A673 (cell line): ENCODE data around the gene UMODL1. TPM values are rescaled to one million over a fixed set of nuclear protein-coding genes. Genes with fewer than 3 reads are reported as not detected.

Source experiments
- BruUV-seq: library from RNA; stranded (reverse); fragments of 400-500 nt; replicated peaks from 2 replicates; lab custom pipeline; 2021; lab: Mats Ljungman, UMichigan
- CTCF ChIA-PET: fragments of 300-600 bp; sonication (Branson Sonifier 250); formaldehyde crosslinking; loops from one replicate; lab custom pipeline; 2022; ENCODE audit warnings: antibody characterized with exemption; lab: Charles Lee
- POLR2A ChIA-PET: fragments of 300-600 bp; sonication (Branson Sonifier 250); formaldehyde crosslinking; loops from one replicate; lab custom pipeline; 2022; ENCODE audit warnings: antibody characterized with exemption; ENCODE audit not compliant: low non-redundant PET; lab: Charles Lee
- DNase-seq: peaks from one replicate; pipeline ENCODE4 v3.0.0-alpha.2; 2015; ENCODE audit warnings: low spot score
- H3K27ac ChIP-seq: fragments of 200-600 bp; sonication (generic); 2 replicates; pipeline ENCODE4 v1.5.1; 2016; ENCODE audit warnings: mixed run types, low read depth, mild to moderate bottlenecking, mixed read lengths, antibody characterized with exemption, low read length; ENCODE audit not compliant: poor library complexity, severe bottlenecking
- H3K27me3 ChIP-seq: fragments of 200-600 bp; sonication (generic); replicated peaks from 2 replicates; pipeline ENCODE4 v1.6.1; 2017; ENCODE audit warnings: mixed run types, low read depth, mild to moderate bottlenecking, mixed read lengths, antibody characterized with exemption, low read length; ENCODE audit not compliant: insufficient read depth, poor library complexity
- H3K36me3 ChIP-seq: fragments of 200-600 bp; sonication (generic); 2 replicates; pipeline ENCODE4 v1.6.1; 2016; ENCODE audit warnings: mixed run types, mild to moderate bottlenecking, mixed read lengths, antibody characterized with exemption, low read length; ENCODE audit not compliant: insufficient read depth, poor library complexity, severe bottlenecking
- H3K4me1 ChIP-seq: fragments of 200-600 bp; sonication (generic); 2 replicates; pipeline ENCODE4 v1.6.1; 2017; ENCODE audit warnings: mixed run types, mild to moderate bottlenecking, mixed read lengths, antibody characterized with exemption, low read length; ENCODE audit not compliant: insufficient read depth, poor library complexity, severe bottlenecking
- H3K4me3 ChIP-seq: fragments of 200-600 bp; sonication (generic); 2 replicates; pipeline ENCODE4 v1.5.1; 2016; ENCODE audit warnings: low read depth, mixed run types, mild to moderate bottlenecking, mixed read lengths, low read length; ENCODE audit not compliant: poor library complexity, severe bottlenecking
- H3K9me3 ChIP-seq: fragments of 200-600 bp; sonication (generic); 2 replicates; pipeline ENCODE4 v1.6.1; 2016; ENCODE audit warnings: mixed run types, low read depth, mild to moderate bottlenecking, mixed read lengths, antibody characterized with exemption, low read length; ENCODE audit not compliant: poor library complexity, severe bottlenecking
- CTCF ChIP-seq: fragments of 300-800, 200-600 bp; sonication (generic); conservative IDR thresholded peaks from 2 replicates; pipeline ENCODE4 v1.5.1; 2017; ENCODE audit warnings: low read depth, mild to moderate bottlenecking, antibody characterized with exemption, low read length, moderate library complexity, mixed read lengths
- EZH2 ChIP-seq: fragments of 200-600 bp; sonication (generic); IDR thresholded peaks from 2 replicates; pipeline ENCODE4 v1.6.1; 2017; ENCODE audit warnings: borderline replicate concordance, low read depth, mild to moderate bottlenecking, mixed read lengths, antibody characterized with exemption, low read length; ENCODE audit not compliant: poor library complexity, severe bottlenecking
- intact Hi-C: fragments of 100-400 bp; cut with micrococcal nuclease; formaldehyde crosslinking; loops from one replicate; pipeline ENCODE4 v1.10.0; 2022; ENCODE audit not compliant: unreplicated experiment
- total RNA-seq: library from RNA; stranded (reverse); gene quantifications from 2 replicates; pipeline ENCODE4 v1.2.3, GENCODE V29; 2021

Gene UMODL1
- total RNA-seq, 1 experiment from 2014 or later = not detected

- no peaks in the 10 kb centered on the region for H3K36me3 ChIP-seq
- intact Hi-C loops = no loop called here
- H3K4me1 ChIP-seq = no peaks in the 10 kb centered on the region
- no peak overlapping the region for H3K27ac ChIP-seq
- TF ChIP-seq EZH2 (no peak), CTCF (no peak)
- H3K9me3 ChIP-seq = no peaks in the 10 kb centered on the region
- ChIA-PET CTCF (no interaction called here), POLR2A (no interaction called here)
- H3K4me3 ChIP-seq = no peak overlapping the region
- DNase-seq = no peak
- BruUV-seq = no TSS peak
- H3K27me3 ChIP-seq = no peaks in the 10 kb centered on the region
Measured at GRCh38 chr21:42032266-42032665, 38.9 kb upstream of the UMODL1 start.

GRCh38 chr21:42032968-42033367 is 38.1 kb upstream of the UMODL1 start:
- no TSS peak for BruUV-seq
- ChIA-PET CTCF (no interaction called here), POLR2A (no interaction called here)
- Histone ChIP-seq H3K27me3 (no peaks in the 10 kb centered on the region), H3K27ac (no peak overlapping the region), H3K4me1 (no peaks in the 10 kb centered on the region), H3K9me3 (no peaks in the 10 kb centered on the region), H3K4me3 (no peak overlapping the region), H3K36me3 (no peaks in the 10 kb centered on the region)
- TF ChIP-seq EZH2 = no peak
- TF ChIP-seq CTCF = no peak
- DNase-seq = no peak
- intact Hi-C loops = no loop called here

- Histone ChIP-seq H3K27me3 (no peaks in the 10 kb centered on the region), H3K27ac (no peak overlapping the region), H3K4me3 (no peak overlapping the region), H3K36me3 (no peaks in the 10 kb centered on the region), H3K9me3 (no peaks in the 10 kb centered on the region), H3K4me1 (peaks cover 7% of the 10 kb centered on the region)
- TF ChIP-seq EZH2 = no peak
- TF ChIP-seq CTCF = no peak
- intact Hi-C loops = no loop called here
- ChIA-PET CTCF (no interaction called here), POLR2A (no interaction called here)
- DNase-seq = no peak
- no TSS peak for BruUV-seq
Measured at GRCh38 chr21:42036313-42036712, 34.8 kb upstream of the UMODL1 start.
